COLO829 (cell line): ENCODE results near the gene PIGBOS1.
A peak's percentile ranks its signal among the peaks of the same experiment; 100 is the strongest.
"Not testable (repeated sequence)": the region's sequence is repeated elsewhere in the genome, so short reads cannot be mapped to it uniquely, and the experiment has no call there.

Experiments used
- DNase-seq: peaks from one replicate; pipeline ENCODE4 v3.0.0; 2012; ENCODE audit warnings: low spot score

The PIGBOS1 gene

DNA sequence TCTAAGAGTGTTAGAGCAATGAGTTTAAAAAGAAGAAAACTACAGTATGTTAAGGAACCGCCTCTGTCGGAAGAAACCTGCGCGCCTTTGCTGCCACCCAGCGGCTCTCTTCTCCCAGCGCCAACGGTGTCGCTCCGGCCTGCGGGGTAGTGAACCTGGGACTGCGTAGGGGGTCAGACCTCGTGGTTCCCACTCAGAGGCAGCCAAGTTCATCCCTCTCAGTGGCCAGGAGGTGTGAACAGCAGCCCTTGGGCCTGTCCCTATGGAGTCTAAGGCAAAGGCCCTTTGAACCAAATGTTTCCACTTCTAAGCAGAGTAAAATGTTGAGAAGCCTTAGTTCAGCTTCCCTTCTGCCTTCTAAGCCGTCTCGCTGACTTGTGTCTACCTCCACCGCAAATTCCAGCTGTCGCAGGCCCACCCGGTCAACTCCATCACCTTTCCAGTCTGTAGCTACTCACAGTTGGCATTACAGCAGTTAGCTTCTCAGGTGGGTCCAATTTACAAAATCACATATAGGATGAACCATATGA lies 28.3 kb downstream of the PIGBOS1 start:
- peak; percentile 41 for DNase-seq

DNA sequence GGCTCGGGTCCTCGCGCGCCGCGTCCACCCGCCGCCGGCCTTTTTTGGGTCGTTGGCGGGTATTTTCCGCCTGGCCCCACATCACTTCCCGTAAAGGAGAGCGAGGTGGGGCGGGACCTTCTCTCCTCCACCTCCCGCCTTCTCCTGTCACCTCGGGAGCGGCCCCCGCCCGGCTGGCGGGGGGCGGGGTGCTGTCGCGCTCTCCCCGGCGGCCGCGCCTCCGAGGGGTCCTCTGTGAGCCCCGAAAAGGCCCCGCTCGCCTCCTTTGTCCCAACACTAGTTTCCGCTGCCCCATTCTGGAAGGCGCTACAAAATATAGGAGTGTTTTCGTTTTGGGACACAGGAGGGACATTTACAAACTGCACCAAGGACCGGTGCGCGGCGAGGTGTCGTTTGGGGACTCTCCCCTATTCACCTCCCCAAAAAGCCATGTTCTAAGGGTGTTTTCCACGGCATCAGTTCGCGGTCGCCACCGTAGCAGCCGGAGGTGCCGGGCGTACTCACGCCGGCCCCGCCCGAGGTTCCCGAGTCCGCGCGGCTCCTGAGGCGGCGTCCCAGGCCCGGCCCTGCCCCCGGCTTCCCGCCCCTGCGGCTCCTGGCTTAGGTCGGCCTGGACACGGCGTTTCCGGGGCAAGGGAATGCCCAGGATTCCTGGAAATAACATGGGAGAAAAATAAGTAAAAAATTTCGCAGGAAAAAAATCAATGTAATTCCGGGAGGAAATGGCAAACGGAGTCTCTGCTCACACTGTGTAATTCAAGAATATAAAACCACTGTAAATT lies 29.0 kb downstream of the PIGBOS1 start, which contains the start of gene RAB27A:
TSS of gene RAB27A (minus strand) at position 68 of the 782 bp plus-strand sequence. CDS start 54,879 bp downstream, outside the sequence.
- DNase-seq = peak; percentile 28

DNA sequence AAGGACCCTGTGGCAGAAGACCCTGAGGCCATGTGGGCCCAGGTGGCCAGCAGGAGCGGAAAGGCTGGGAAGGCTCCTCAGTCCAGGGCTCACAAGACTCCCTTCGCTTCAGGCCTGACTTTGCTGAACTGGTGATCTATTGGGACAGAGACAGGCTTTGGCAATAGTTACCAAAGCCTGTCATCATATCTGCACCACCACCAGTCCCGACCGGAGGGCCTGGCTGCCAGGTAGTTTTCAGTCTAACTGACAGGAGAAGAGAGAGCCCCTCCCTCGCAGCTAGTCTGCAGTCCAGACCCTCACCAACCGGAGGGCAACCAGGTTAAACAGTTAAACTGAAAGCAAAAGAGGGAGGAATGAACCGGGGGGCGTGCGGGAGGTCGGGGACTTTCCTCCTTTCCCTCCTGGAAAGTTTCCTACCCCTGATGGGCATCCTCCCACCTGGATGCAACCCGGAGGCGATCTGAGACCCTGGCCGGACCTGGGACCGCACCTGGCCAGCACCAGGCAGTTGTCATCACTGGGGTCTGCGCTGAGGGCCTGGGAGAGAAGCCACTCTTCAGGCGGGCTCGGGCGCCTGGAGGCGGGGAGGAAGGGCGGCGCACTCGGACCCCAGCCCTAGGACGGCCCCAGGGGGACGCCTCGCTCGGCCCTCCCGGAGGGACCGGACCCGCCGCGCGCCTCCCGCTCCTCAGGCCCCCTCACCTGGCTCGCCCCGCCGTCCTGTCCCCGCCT lies 29.7 kb downstream of the PIGBOS1 start:
- DNase-seq = no peak

DNA sequence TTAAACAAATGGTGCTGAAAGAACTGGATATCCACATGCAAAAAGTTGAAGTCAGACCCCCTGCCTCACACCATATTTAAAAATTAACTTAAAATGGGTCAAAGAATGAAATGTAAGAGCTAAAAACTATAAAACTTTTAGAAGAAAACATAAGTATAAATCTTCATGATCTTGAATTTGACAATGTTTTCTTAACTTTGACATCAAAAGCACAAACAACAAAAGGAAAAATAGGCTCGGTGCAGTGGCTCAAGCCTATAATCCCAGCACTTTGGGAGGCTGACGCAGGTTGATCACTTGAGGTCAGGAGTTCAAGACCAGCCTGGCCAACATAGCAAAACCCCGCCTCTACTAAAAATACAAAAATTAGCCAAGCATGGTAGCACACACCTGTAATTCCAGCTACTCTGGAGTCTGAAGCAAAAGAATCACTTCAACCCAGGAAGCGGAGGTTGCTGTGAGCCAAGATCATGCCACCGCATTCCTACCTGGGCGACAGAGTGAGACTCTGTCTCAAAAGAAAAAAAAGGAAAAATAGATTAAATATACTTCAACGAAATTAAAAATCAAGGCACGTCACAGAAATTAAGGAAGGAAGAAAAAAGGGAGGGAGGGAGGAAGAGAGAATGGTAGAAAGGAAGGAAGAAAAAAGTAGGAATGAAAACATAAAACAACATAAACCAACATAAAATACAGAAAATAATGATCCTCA lies 30.8 kb downstream of the PIGBOS1 start:
- DNase-seq = no peak

DNA sequence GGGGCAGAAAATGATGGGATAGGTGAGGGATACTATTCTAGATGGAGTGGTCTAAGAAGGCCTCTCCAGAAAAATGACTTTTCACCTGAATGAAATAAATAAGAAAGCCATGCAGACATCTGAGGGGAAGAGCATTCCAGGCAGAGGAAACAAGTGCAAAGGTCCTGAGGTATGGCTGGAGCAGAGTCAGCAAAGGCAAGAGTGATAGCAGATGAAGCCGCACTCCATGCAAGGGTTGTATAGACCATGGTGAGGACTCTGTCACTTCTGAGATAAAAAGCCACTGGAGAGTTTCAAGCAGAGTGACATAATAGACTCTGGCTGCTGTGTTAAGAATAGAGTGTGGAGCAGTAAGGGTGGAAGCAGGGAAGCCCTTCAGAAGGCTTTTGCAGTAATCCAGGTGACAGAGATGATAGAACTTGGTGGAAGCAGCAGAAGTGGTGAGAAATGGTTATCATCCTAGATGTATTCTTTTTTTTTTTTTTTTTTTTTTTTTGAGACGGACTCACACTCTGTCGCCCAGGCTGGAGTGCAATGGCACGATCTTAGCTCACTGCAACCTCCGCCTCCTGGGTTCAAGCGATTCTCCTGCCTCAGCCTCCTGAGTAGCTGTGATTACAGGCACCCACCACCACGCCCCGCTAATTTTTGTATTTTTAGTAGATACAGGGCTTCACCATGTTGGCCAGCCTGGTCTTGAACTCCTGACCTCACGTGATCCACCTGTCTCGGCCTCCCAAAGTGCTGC lies 32.3 kb downstream of the PIGBOS1 start:
- DNase-seq = not testable (repeated sequence)

DNA sequence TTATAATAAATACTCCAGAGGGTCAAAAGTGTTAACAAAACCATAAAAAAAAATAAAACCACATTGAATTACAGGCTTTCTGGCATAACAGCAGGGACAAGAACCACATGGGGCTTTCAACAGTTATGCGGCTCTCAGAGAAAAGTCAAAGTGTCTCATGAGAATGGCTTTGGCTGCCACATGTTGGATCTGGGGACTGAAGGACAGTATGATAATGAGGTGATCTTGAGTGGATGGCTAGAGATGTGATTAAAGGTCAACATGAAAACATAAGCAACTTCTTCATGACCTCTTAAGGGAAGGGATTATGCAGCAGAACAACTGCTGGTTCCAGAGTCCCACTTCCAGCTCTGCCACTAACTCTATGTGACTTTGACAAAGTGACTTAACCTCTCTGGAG lies 34.5 kb downstream of the PIGBOS1 start:
- DNase-seq = no peak

DNA sequence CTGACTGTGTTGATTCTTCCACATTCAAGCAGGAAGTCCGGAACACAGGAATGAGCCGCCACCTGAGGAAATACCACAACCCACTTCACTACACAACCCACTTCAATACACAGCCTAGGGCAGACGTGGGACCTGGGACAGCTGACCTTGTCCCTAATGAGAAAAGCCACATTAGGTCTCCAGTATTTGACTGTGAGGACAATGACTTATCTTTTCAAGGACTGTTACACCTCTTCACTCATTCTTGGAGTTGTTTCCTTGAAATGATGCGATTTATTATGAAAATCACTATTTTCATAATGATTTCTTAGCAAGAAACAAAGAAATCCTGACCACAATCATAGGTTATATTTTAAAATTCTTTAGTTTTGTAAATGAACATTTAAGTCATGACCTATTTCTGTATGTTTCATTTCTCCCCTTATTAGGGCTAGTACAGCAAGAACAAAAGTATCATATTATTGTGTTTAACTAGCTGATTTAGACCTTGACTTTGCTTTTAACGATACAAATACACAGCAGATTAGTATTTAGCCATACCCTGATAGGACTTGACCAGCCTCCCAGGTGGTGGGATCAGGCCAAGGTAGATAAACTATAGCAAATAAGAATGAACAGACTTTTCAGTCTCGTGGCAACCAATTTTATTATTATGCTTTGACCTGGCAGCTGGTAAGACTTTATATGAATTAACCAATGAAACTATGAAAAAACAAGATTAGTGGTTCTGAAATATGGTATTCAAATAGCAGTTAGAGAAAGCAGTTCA lies 35.4 kb downstream of the PIGBOS1 start:
- no peak for DNase-seq

DNA sequence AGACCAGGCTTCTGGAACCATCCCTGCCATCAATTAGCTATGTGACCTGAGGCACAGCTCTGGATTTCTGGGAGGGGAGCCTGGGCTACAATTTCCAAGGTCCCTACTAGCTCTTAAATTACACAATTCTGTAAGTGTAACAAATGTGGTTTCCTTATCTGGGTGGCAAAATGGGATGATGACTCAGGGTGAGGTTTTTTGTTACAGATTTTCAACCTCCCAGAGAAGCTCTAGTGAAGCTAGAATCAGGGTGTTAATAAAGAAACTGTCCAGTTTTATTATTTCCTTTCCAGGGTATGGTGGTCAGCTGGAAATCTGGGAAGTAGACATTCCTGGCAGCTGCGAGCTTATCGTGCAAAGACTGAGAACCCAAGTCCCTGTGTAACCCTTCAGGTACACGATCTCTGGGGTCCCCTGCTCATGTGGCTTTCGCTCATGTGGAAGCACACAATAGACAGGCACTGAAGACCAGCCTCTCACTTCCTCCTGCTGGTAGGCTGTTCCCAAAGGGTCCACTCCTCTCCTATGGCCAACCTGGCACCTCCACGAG lies 36.6 kb downstream of the PIGBOS1 start:
- DNase-seq = no peak

DNA sequence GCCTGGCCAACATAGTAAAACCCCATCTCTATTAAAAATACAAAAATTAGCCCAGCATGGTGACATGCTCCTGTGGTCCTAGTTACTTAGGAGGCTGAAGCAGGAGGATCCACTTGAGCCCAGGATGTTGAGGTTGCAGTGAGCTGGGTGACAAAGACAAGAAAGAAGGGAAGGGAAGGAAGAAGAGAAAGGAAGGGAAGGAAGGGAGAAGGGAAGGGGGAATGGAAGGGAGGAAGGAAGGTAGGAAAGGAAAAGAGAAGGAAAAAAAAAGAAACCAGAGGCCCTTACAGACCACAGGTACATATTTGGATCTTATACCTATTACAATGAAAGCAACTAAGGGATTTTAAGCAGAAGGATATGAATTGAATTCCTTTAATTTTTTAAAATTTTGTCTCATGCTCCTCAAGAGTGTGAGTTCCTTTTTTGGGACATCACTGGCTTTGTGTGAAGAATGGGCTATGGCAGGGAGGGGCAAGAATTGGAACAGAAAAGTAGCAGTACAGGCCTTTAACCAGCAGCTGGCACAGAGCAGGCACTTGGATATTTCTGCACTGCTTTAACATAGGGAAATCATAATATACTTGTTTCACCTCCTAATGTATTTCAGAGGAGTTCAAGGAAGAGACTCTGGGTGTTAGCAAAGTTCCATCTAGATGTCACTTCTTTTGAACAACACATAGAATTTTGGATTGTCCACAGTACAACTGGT lies 37.2 kb downstream of the PIGBOS1 start:
- DNase-seq = no peak

DNA sequence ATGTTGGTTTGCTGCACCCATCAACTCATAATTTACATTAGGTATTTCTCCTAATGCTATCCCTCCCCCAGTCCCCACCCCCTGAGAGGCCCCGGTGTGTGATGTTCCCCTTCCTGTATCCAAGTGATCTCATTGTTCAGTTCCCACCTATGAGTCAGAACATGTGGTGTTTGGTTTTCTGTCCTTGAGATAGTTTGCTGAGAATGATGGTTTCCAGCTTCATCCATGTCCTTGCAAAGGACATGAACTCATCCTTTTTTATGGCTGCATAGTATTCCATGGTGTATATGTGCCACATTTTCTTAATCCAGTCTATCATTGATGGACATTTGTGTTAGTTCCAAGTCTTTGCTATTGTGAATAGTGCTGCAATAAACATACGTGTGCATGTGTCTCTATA lies 38.3 kb downstream of the PIGBOS1 start:
- not testable (repeated sequence) for DNase-seq

DNA sequence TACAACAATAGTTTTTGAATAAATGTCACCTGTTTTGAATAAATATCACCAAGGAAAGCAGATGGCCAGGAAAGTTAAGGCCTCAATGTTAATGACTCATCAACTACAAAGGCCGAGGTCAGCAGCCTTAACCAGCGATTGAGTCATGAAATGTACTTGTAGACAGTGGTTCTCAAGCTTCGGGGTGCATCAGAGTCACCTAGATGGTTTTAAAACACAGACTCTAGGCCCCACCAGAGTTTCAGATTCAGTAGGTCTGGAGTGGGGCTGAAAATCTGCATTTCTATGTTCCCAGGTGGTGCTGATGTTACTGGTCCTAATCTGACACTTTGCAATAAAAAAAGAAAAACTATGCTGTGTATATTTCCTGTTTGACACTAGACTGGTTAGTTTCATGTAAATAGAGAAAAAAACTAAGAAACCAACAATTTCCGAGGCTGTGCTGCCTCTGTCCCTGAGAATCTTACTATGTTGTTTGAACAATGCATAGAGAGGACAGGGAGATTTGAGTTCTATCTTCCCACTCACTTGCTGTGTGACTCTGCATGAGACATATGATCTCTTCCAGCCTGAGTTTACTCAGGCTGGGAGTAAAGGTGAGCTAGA lies 39.1 kb downstream of the PIGBOS1 start:
- DNase-seq = no peak

DNA sequence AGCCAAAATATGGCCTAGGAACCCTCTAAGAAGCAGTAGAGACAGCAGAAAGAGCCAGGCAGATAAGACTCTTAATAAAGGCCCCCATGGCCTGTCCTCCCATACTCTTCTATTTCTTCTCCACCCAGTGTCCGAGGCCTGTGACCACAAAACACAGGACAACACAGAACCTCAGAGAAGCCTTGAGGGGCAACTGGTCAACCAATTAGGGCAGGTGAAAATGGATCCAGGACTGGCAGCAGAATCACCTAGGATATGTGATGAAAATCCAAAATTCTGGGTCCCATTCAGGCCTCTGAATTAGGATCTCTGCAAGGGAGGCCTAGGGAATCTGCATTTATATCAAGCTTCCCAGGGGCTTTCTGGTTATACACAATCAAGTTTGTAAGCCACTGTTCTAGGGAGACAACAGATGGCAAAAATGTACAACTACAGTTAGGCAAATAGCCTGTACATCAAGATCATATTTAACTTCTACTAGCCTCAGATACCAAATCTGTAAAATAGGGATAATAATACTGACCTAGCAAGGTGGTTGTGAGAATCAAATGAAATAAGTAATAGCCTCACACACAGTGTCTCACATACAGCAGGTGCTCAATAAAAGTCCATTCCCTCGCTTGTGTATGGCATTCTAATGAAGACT lies 39.7 kb downstream of the PIGBOS1 start:
- DNase-seq = no peak

DNA sequence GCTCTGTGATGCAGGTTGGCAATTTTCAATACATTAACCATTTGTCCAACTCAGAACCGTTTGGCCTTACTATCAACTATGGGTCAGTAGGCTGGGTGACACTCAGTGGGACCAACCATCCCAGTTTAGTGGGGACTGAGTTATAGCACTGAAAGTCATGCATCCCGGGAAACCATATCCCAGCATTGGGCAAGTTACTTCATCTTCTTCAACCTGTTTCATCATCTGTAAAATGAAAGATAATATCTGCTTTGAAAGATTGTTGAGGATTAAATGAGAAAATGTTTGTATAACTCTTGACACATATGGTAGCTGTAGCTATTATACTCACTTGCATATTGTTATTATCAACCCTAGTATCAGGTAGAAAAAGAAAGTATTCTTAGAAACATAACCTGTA lies 41.2 kb downstream of the PIGBOS1 start:
- DNase-seq = no peak

DNA sequence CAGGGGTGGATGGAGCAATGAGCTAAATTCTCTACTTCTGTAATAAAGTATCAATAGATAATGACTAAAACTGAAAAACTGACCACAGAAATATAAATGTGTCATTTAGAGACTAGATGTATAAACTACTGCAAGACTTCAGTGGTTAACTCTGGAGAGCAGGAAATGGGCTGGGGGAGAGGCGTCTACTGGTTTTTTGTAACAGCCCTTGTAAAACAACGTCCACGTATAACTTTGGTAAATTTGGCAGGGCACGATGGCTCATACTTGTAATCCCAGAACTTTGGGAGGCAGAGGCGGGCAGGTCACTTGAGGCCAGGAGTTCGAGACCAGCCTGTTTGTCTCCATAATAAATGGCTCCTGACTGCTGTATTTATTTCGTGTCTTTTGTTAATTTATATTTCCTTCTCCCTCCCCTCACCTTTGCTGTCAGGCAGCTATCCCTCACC lies 41.8 kb downstream of the PIGBOS1 start:
- no peak for DNase-seq

DNA sequence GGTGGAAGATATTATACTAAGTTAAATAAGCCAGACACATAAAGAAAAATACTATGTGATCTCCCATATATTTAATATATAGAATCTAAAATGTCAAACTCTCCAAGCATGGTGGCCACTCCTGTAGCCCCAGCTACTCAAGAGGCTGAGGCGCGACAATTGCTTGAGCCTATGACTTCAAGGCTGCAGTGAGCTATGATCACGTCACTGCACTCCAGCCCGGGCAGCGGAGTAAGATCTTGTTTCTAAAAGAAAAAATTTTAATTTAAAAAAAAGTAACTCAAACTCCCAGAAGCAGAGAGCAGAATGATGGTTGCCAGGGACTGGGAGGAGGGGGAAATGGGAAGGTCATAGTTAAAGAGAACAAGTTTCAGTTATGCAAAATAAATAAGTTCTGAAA lies 42.6 kb downstream of the PIGBOS1 start:
- no peak for DNase-seq

DNA sequence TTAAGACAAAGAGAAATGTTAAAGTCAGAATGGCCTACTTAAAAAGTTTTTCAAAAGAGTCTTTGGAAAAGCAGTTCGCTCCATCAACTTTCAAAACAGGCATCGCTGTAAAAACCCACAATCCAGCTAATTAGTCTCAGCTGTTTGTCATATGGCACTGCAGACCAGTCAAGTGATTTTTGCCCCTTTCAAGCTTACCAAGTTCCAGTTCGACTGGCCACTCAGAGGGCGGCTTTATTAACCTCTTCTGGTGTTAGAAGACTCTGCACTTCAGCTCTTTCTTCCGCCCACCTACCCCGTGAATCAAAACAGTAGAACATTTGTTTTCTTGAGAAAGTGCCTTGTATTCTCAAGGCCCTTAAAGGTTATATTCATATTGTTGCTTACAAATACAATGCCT lies 48.6 kb downstream of the PIGBOS1 start:
- peak; percentile 32 for DNase-seq

DNA sequence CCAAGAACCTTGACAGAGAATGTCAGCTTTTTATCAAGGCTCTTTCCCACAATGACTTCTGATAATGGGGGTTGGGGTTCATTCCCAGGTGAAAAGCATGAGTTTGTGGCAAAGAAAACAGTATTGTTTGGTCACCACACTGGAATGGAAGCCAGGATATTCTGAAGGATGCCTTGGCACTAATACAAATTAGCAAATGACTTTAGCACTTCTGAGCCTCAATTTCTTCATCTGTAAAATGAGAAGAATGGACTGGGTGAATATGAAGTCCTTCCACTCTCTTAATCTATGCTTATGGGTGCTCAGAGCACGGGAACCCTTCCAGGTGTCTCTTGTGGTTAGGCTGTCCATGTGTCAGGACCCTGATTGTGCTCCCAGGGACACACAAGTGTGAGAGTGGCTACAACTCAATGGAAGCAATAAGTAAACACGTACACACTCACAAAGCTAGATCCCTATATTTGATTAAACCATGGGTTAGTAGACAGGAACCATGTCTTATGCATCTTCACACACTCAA lies 50.7 kb downstream of the PIGBOS1 start:
- DNase-seq = no peak

DNA sequence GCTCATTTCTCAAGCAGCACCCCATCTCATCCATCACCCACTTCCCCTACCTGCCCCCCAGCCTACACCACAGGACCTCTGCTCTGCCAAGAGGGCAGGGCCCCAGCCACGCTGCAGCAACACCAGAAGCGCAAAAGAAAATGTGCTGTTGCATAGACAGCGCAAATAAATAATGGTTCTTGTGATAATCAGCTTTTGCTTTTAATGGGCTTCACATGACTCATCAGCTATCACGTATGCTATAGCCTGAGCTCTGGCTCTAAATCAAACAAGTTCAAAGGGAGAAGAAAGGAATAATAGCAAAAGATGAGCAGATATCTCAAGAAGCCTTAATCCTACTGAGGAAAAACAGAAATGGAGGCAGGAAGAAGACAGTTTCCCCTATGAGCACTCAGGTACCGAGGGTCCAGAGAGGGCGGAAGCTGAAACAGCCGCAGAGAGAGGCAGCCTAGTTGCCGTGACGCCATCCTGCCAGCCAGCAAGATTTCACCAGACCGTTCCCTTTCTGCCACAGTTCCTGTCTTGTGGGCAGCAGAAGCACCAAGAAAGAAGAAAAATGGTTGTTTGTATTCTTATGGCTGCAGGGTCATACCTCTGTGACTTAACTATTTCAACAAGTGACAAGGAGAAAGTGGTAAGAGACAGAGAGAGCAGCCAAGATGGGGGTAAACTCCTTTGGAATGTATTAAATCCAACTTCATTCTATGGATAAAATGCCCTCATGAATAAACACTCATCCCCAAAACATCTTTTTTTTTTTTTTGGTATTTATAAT lies 51.3 kb downstream of the PIGBOS1 start:
- peak; percentile 53 for DNase-seq
